Renal cortical epithelial cell (primary cell): ENCODE results near the gene GUCY2C. TPM values are rescaled to one million over a fixed set of nuclear protein-coding genes. Genes with fewer than 3 reads are reported as not detected.
"Not testable (repeated sequence)": the region's sequence is repeated elsewhere in the genome, so short reads cannot be mapped to it uniquely, and the experiment has no call there.

Experiments used
- DNase-seq: peaks from one replicate; pipeline ENCODE4 v3.0.0-alpha.2; 2011; ENCODE audit warnings: low read depth
- total RNA-seq: library from RNA; depleted of rRNA; stranded (reverse); fragments of >200 nt; gene quantifications from 2 replicates; pipeline ENCODE4 v1.2.3, GENCODE V29; 2014

GUCY2C gene
- total RNA-seq, 1 donor from 2014 or later = not detected

DNA sequence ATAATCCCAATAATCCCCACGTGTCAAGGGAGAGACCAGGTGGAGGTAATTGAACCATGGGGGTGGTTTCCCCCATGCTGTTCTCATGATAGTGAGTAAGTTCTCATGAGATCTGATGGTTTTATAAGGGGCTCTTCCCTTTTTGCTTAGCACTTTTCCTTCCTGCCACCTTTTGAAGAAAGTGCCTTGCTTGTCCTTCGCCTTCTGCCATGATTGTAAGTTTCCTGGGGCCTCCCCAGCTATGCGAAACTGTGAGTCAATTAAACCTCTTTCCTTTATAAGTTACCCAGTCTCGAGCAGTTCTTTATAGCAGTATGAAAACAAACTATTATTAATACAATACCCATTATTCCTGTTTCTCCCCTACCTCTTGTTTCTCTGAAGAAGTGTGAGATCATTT lies 14.2 kb downstream of the GUCY2C start:
- not testable (repeated sequence) for DNase-seq

DNA sequence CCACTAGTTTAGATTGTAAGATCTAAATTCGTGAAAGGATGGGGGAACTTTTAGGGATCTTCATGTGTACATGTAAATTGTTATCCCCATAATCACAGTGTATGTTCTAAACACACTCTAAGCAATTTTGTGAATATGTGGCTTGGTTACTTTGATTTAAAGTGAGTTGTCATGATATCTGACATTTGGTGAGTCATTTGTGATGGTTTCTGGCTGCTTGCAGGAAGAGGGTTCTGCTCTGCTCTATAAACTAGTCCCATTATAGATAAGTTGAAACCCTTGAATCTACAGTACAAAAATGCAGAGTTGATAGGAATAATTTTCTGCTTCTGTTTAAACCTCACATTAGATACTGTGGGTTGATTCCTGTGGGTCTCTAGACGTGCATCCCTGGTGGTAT lies 14.8 kb downstream of the GUCY2C start:
- no peak for DNase-seq

- DNase-seq = no peak
Observed at GRCh38 chr12:14681190-14681589, 15.2 kb downstream of the GUCY2C start.

GRCh38 chr12:14678547-14679150 lies 17.8 kb downstream of the GUCY2C start:
- DNase-seq = no peak

GRCh38 chr12:14668591-14668990 lies 27.8 kb downstream of the GUCY2C start:
- DNase-seq = no peak

DNA sequence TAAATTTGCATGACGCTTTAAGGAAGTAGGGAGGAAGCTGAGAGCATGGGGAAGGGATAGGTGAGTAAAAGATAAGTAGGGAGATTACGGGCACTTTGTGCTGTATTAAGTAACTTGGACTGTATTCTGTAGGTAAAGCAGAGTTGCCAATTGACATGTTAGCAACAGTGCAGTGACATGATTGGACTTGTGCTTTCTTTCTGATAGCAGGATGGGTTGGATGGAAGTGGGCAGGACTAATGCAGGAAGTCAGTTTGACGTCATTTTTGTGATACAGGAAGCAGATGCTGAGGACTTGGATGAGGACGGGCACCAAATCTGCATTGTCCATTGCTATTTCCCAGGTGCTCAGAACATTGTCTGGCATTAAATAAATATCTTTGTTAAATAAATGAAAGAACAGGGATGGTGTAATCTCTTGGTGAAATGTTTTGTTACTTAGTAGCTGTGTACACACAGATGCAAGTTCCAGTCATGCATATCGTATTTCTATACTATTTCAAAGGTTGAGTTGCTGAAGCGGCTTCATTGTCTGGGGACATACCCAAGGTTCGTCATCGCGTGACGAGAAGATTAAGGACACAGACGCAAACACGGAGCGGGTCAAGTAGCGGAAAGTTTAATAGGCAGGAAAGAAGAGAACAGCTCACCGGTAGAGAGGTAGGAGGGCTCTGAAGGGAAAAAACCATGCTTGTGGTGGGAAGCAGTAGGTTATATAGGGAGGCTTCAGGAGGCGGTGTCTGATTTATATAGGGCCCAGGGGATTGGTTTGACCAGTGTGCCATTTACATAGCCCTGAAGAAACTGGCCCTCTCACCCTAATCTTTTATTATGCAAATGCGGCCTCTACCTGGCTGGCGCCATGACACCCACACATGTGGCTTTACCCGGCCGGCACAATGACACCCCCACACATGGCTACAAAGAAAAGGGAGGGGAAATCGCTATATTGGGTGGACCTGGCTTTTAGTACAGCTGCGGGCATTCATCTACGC lies 30.7 kb downstream of the GUCY2C start:
- DNase-seq = no peak

DNA sequence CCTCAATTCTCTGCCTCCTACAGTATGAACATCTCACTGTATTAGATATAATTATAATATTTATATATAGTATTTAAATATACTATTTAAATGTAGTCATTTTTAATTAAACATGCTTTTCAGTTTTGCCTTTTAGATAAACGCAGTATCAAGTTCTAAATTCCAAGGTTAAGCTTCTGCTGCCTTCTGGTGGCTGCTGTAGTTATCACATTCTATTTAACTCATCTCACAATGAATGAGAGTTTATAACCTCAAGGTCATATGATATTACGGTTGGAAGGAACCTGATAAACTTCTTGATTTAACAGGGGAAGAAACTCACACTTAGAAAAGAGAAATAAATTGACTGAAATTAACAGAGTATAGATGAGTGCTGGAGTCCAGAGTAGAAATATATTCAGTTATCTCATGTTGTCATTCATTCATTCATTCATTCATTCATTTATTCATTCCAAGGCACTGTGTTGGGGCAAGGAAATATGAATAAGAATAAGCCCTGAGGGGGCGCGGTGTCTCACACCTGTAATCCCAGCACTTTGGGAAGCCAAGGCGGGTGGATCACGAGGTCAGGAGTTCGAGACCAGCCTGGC lies 31.9 kb downstream of the GUCY2C start:
- DNase-seq = peak; percentile 59

DNA sequence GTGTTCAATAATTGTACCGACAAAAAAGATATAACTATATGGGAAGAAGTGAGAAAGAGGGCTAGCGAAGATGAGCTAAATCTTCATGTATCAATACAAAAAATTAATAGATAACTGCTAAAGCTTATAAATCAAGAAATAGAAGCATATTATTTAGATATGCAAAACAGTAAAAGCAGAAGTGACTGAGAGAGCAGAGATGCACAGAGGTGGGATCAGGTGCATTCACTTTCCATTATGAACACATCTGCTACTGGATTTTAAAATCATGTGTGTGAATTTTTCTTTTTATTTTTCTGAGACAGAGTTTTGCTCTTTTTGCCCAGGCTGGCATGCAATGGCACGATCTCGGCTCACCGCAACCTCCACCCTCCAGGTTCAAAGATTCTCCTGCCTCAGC lies 33.4 kb downstream of the GUCY2C start:
- DNase-seq = no peak

DNA sequence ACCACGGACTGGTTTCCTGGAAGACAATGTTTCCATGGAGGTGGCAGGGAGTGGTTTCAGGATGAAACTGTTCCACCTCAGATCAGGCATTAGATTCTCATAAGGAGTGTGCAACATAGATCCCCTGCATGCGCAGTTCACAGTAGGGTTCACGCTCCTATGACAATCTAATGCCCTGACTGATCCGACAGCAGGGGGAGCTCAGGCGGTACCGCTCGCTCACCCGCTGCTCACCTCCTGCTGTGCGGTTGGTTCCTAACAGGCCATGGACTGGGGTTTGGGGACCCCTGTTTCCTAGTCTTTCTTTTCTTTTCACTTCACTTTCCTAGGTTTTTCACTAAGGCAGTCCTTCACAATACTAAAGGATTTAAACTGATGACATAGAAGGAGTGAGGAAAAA lies 39.6 kb downstream of the GUCY2C start:
- DNase-seq = no peak

- DNase-seq = no peak
Observed at GRCh38 chr12:14655284-14655683, 41.1 kb downstream of the GUCY2C start.

GRCh38 chr12:14654842-14655241 lies 41.6 kb downstream of the GUCY2C start:
- DNase-seq = no peak

GRCh38 chr12:14654416-14654815 lies 42.0 kb downstream of the GUCY2C start:
- DNase-seq = no peak

DNA sequence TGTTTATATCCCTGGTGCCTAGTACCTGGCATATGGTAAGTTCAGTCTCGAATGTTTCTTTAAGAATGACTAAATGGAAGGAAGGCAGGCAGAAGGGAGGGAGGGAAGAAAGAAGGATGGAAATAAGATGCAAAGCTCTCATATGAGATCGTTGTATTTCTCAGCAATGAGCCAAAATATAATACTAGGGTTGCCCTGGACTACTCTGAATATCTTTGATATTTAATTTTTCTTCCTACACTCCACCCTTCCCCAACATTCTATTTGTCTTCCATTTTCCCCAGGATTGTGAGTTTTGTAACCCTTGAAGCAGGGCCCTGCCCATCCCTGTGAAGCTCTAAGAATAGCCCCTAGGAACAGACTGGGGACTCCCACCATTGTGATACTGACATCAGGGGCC lies 43.9 kb downstream of the GUCY2C start:
- DNase-seq = no peak

GRCh38 chr12:14651371-14651770 lies 45.0 kb downstream of the GUCY2C start:
- DNase-seq = no peak

- DNase-seq = no peak
Observed at GRCh38 chr12:14650789-14651188, 45.6 kb downstream of the GUCY2C start.

- DNase-seq = no peak
Observed at GRCh38 chr12:14647028-14647750, 49.2 kb downstream of the GUCY2C start.

- DNase-seq = no peak
Observed at GRCh38 chr12:14643251-14643650, 53.1 kb downstream of the GUCY2C start.

DNA sequence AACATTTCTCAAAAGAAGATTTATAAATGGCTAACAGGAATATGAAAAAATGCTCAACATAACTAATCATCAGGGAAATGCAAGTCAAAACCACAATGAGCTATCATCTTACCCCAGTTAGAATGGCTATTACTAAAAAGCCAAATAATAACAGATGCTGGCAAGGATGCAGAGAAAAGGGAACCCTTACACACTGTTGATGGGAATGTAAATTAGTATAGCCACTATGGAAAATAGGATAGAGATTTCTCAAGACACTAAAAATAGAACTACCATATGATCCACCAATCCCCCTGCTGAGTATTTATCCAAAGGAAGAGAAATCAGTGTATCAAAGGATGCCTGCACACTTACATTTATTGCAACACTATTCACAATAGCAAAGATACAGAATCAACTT lies 58.3 kb downstream of the GUCY2C start:
- DNase-seq = no peak

DNA sequence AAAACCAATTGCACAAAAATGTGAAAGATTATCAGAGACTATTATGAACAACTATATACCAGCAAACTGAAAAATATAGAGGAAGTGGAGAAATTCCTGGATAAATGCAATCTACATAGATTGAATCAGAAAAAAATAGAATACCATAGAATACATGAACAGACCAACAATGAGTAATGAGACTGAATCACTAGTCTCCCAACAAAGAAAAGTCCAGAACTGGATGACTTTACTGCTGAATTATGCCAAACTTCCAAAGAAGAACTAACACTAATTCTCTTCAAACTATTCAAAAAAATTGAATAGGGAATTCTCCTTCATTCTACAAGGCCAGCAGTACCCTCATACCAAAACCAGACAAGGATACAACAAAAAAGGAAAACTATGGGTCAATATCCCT lies 60.6 kb downstream of the GUCY2C start:
- DNase-seq = no peak

GRCh38 chr12:14630793-14631192 lies 65.6 kb downstream of the GUCY2C start:
- no peak for DNase-seq

DNA sequence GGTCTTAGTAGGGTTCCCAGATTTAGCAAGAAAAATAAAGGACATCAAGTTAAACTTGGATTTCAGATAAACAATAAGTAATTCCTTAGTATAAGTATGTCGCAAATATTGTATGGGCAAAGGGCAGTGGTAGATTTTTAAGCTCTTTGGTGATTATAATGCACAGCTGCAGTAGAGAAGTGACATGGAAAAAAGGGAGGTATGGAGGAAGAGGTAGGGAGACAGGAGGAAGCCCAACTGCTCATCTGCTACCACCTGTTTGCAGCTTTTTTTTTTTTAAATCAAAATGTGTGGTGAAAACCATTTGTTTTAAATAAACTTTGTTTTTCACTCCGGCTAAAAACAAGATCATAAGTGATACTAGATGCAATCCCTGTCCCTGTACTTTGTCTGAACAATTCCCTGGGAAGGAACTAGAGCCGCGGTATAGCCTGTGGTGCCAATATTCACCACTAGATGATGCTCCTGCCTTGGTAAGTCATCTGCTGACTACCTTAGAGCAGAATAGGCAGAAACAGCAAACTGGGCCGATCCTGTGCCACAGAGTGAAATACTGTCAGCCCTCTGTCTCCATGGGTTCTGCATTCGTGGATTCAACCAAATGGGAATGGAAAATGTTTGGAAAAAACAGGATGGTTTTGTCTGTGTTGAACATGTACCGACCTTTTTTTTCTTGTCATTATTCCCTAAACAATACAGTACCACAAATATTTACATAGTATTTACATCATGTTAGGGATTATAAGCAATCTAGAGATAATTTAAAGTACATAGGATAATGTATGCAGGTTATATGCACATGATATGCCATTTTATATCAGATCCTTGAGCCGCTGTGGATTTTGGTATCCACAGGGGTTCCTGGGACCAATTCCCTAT lies 66.3 kb downstream of the GUCY2C start:
- DNase-seq = peak; percentile 78
